ENCODE measurements around the gene CNNM2. TPM values are rescaled to one million over a fixed set of nuclear protein-coding genes. Genes with fewer than 3 reads are reported as not detected.
"Not testable (repeated sequence)": the region's sequence is repeated elsewhere in the genome, so short reads cannot be mapped to it uniquely, and the experiment has no call there.

The CNNM2 gene
- total RNA-seq, 1 donor from 2014 or later, result 12.9 TPM

DNA sequence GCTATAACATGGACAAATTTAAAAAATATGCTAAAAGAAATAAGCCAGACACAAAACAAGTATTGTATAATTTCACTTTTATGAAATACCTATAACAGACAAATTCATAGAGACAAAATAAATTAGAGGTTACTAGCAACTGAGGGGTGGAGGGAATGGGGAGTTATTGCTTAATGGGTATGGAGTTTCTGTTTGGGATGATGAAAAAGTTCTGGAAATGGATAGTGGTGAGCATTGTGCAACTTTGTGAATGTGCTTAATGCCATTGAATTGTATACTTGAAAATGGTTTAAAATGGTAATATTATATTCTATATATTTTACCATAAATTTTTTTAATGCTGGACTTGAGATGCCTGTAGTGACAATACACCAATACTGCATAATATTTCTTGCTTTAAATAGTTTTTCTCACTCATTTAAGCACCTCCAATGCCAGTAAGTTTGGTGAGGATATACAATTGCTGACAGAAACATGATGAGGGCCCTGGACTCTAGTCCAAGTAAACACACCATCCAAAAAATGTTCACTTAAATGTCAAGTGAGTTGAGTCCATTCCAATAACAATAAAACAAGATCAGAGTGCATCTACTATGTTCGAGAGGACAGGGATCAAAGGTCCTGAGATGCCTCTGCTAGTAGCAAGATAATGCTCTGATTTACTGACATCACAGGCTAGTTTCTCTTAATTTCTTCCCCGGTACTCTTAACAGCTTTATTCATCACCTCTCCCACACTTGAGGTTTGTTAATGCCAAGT is 203.1 kb downstream of the CNNM2 start:
- no peak for DNase-seq
- Histone ChIP-seq H3K36me3 (no peaks in the 10 kb centered on the region), H3K27me3 (no peaks in the 10 kb centered on the region), H3K27ac (no peak overlapping the region), H3K4me1 (peaks cover 22% of the 10 kb centered on the region), H3K4me3 (no peak overlapping the region), H3K9me3 (no peaks in the 10 kb centered on the region)
- intact Hi-C loops (cut with DNase I), result no loop called here
- no peak for ATAC-seq
- TF ChIP-seq, protein P1, sequence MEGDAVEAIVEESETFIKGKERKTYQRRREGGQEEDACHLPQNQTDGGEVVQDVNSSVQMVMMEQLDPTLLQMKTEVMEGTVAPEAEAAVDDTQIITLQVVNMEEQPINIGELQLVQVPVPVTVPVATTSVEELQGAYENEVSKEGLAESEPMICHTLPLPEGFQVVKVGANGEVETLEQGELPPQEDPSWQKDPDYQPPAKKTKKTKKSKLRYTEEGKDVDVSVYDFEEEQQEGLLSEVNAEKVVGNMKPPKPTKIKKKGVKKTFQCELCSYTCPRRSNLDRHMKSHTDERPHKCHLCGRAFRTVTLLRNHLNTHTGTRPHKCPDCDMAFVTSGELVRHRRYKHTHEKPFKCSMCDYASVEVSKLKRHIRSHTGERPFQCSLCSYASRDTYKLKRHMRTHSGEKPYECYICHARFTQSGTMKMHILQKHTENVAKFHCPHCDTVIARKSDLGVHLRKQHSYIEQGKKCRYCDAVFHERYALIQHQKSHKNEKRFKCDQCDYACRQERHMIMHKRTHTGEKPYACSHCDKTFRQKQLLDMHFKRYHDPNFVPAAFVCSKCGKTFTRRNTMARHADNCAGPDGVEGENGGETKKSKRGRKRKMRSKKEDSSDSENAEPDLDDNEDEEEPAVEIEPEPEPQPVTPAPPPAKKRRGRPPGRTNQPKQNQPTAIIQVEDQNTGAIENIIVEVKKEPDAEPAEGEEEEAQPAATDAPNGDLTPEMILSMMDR (IDR thresholded peaks at IDR 0.05), result no peak

GRCh38 chr10:103123282-103124024 is 205.4 kb downstream of the CNNM2 start:
- peaks cover 22% of the 10 kb centered on the region for H3K4me1 ChIP-seq
- no peaks in the 10 kb centered on the region for H3K27me3 ChIP-seq
- no peaks in the 10 kb centered on the region for H3K9me3 ChIP-seq
- H3K27ac ChIP-seq, result no peak overlapping the region
- H3K36me3 ChIP-seq, result no peaks in the 10 kb centered on the region
- DNase-seq (no peak), ATAC-seq (no peak)
- TF ChIP-seq, protein P1 (IDR thresholded peaks at IDR 0.05), result no peak
- H3K4me3 ChIP-seq, result no peak overlapping the region
- intact Hi-C loops (cut with DNase I), result no loop called here

DNA sequence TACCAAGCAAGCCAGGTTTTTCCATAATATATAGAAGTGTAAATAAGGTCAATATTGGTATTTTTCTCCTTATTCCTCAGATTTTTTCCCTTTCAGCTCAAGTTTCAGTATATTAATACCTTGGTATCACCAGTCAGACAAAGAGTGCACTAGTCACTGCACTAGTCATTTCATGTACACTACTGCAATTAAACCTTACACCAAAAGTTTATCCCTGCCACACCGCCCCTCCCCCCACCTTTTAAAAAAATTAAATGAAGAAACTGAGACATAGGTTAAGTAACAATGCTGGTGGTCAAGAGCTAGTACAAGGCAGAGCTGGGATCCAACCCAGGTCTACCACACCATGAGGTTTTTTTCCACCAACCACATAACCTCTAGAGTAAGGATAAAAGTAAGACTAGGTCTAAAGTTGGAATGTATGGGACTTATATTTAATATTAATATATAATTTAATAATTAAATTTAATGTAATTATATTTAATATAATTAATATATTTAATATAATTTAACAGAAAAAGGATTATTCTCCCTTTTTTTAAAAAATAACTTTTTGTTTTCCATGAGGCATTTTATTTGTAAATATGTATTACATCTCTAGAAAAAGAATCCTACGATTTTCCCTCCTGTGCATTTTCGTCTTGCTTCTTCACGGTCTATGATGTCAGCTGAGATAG is 206.5 kb downstream of the CNNM2 start:
- TF ChIP-seq, protein P1 (IDR thresholded peaks at IDR 0.05), result no peak
- DNase-seq, result no peak
- Histone ChIP-seq H3K9me3 (no peaks in the 10 kb centered on the region), H3K27me3 (no peaks in the 10 kb centered on the region), H3K27ac (no peak overlapping the region), H3K4me1 (peaks cover 22% of the 10 kb centered on the region), H3K36me3 (no peaks in the 10 kb centered on the region), H3K4me3 (no peak overlapping the region)
- intact Hi-C loops (cut with DNase I), result no loop called here
- no peak for ATAC-seq

- no peaks in the 10 kb centered on the region for H3K36me3 ChIP-seq
- peak overlapping the region; percentile 0 for H3K27ac ChIP-seq
- TF ChIP-seq, protein P1 (IDR thresholded peaks at IDR 0.05), result no peak
- no peak for ATAC-seq
- DNase-seq, result no peak
- intact Hi-C loops (cut with DNase I), result no loop called here
- H3K4me1 ChIP-seq, result peaks cover 18% of the 10 kb centered on the region
- H3K27me3 ChIP-seq, result no peaks in the 10 kb centered on the region
- no peaks in the 10 kb centered on the region for H3K9me3 ChIP-seq
- H3K4me3 ChIP-seq, result no peak overlapping the region
Observed at GRCh38 chr10:103125323-103126267, 207.5 kb downstream of the CNNM2 start.

- DNase-seq, result no peak
- Histone ChIP-seq H3K27ac (no peak overlapping the region), H3K36me3 (peaks cover 5% of the 10 kb centered on the region), H3K4me3 (no peak overlapping the region), H3K4me1 (peaks cover 4% of the 10 kb centered on the region), H3K27me3 (no peaks in the 10 kb centered on the region), H3K9me3 (no peaks in the 10 kb centered on the region)
- TF ChIP-seq, protein P1 (IDR thresholded peaks at IDR 0.05), result no peak
- intact Hi-C loops (cut with DNase I), result no loop called here
- ATAC-seq, result no peak
Observed at GRCh38 chr10:103127241-103127640, 209.1 kb downstream of the CNNM2 start.

GRCh38 chr10:103130180-103130579 is 212.1 kb downstream of the CNNM2 start:
- H3K9me3 ChIP-seq; intact Hi-C loops (cut with DNase I); ATAC-seq; H3K4me3 ChIP-seq; DNase-seq; H3K27me3 ChIP-seq; H3K27ac ChIP-seq; H3K4me1 ChIP-seq: not testable (repeated sequence)
- peaks cover 24% of the 10 kb centered on the region for H3K36me3 ChIP-seq
